Fibroblast of lung (primary cell): ENCODE data around the gene SUPT4H1. TPM values are rescaled to one million over a fixed set of nuclear protein-coding genes. Genes with fewer than 3 reads are reported as not detected.

Experiments
- DNase-seq, 2 donors: peaks; one replicate each; pipeline versions ENCODE4 v3.0.0 to v3.0.0-alpha.2; 2010; ENCODE audit warnings: low read depth in 2 of 2
- H2AFZ ChIP-seq: 2 replicates; pipeline ENCODE4 v1.5.1; 2012; ENCODE audit warnings: low read length, control low read depth, inconsistent platforms
- H3K27ac ChIP-seq: 2 replicates; pipeline ENCODE4 v1.5.1; 2011; ENCODE audit warnings: low read length, control low read depth; ENCODE audit not compliant: insufficient read depth
- H3K27me3 ChIP-seq: 2 replicates; pipeline ENCODE4 v1.5.1; 2011; ENCODE audit warnings: mild to moderate bottlenecking, low read length; ENCODE audit not compliant: control insufficient read depth, insufficient read depth
- H3K36me3 ChIP-seq: 2 replicates; pipeline ENCODE4 v1.5.1; 2011; ENCODE audit warnings: low read length; ENCODE audit not compliant: control insufficient read depth, insufficient read depth
- H3K4me1 ChIP-seq: 2 replicates; pipeline ENCODE4 v1.5.1; 2011; ENCODE audit warnings: low read length; ENCODE audit not compliant: control insufficient read depth, insufficient read depth; ENCODE audit errors: extremely low read depth
- H3K4me2 ChIP-seq: 2 replicates; pipeline ENCODE4 v1.5.1; 2011; ENCODE audit warnings: low read length, control low read depth; ENCODE audit not compliant: insufficient read depth; ENCODE audit errors: extremely low read depth
- H3K4me3 ChIP-seq, 4 experiments: fragments of 200-600 bp in 1 of 4; sonication (generic) in 1 of 4; replicated peaks in 1 of 4; 2 replicates each; pipeline ENCODE4 v1.5.1; 2011 to 2016; ENCODE audit warnings: low read length in 4 of 4, low read depth in 3 of 4, mild to moderate bottlenecking in 3 of 4, control low read depth in 2 of 4, inconsistent platforms in 1 of 4, mixed read lengths in 1 of 4; ENCODE audit not compliant: insufficient read depth in 1 of 4; ENCODE audit errors: control extremely low read depth in 1 of 4
- H3K79me2 ChIP-seq: 2 replicates; pipeline ENCODE4 v1.5.1; 2012; ENCODE audit warnings: mild to moderate bottlenecking, low read length, inconsistent platforms; ENCODE audit not compliant: control insufficient read depth, insufficient read depth
- H3K9ac ChIP-seq: 2 replicates; pipeline ENCODE4 v1.5.1; 2011; ENCODE audit warnings: mild to moderate bottlenecking, low read length, control low read depth; ENCODE audit not compliant: insufficient read depth
- H3K9me3 ChIP-seq: 2 replicates; pipeline ENCODE4 v1.5.1; 2012; ENCODE audit warnings: low read depth, low read length; ENCODE audit not compliant: control insufficient read depth, insufficient read depth
- H4K20me1 ChIP-seq: 2 replicates; pipeline ENCODE4 v1.5.1; 2011; ENCODE audit warnings: low read length; ENCODE audit not compliant: control insufficient read depth, insufficient read depth; ENCODE audit errors: extremely low read depth
- EZH2 ChIP-seq: IDR thresholded peaks from 2 replicates; pipeline ENCODE4 v1.5.1; 2012; ENCODE audit warnings: low read length, control low read depth, mild to moderate bottlenecking; ENCODE audit errors: missing control alignments
- polyA plus RNA-seq, 2 donors: library from polyadenylated mRNA; depleted of rRNA in 1 of 2; stranded (reverse) in 1 of 2; unstranded in 1 of 2; fragments of >200 nt; gene quantifications; 2 replicates each; pipeline ENCODE4 v1.2.1, GENCODE V29; 2011 to 2012; ENCODE audit warnings: missing spikeins in 1 of 2
- total RNA-seq: library from RNA; depleted of rRNA; stranded (reverse); fragments of >200 nt; gene quantifications from 2 replicates; pipeline ENCODE4 v1.2.1, GENCODE V29; 2014
- TF ChIP-seq, protein P1 (sequence below), 2 donors: IDR thresholded peaks in 1 of 2; conservative IDR thresholded peaks in 1 of 2; 1 replicate in 1 of 2; 2 replicates in 1 of 2; pipeline ENCODE4 v1.5.1; 2011 to 2012; ENCODE audit warnings: low read length in 2 of 2, control low read depth in 1 of 2, inconsistent platforms in 1 of 2, low read depth in 1 of 2, mild to moderate bottlenecking in 1 of 2

SUPT4H1 gene
- total and polyA plus RNA-seq, 2 donors (not counting 1 experiment from before 2014, with no cell fraction given): 41.9 to 207 TPM

DNA sequence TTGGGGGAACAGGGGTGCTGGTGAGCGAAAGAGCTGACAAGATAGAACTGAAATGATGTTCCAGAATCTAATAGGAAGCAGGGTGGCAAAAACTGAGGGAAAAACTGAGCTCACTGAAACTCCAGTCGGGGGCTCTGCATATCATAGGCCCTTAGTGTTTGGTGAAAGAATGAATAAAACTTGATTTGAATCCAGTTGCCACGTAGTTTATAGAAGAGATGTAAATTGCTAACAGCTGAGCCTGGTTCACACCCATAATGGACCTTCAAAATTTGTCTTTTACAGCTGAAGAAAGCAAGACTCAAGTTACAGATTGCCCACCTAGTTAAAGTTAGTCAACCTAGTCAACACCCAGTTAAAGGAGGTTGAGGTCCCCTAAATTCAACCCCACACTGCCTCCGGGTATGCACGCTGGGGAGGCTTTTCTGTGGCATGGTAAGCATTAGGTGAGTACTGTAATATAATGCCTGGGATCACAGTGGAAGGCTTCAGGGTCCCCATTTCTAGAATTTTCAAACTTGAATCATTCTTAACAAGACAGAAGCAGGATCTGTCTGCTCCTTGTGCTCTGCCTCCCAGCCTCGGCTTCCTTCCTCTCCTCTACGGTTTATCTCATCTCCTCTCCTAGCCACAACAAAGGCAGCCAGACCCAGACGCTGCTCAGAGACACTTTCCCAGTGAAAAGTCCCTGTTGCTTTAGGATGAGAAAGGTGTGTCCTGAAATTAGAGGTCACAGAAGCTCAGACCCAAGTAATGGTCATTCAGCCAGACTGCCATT is 26.9 kb upstream of the SUPT4H1 start:
- DNase-seq: no peak
- Histone ChIP-seq H3K4me1 (no peaks in the 10 kb centered on the region), H3K9me3 (no peaks in the 10 kb centered on the region), H3K27ac (no peak overlapping the region), H4K20me1 (no peaks in the 10 kb centered on the region), H2AFZ (no peak overlapping the region), H3K36me3 (no peaks in the 10 kb centered on the region), H3K4me3 (no peak overlapping the region), H3K4me2 (no peak overlapping the region), H3K79me2 (no peaks in the 10 kb centered on the region), H3K27me3 (no peaks in the 10 kb centered on the region), H3K9ac (no peak overlapping the region)
- TF ChIP-seq EZH2: no peak
- TF ChIP-seq, protein P1, sequence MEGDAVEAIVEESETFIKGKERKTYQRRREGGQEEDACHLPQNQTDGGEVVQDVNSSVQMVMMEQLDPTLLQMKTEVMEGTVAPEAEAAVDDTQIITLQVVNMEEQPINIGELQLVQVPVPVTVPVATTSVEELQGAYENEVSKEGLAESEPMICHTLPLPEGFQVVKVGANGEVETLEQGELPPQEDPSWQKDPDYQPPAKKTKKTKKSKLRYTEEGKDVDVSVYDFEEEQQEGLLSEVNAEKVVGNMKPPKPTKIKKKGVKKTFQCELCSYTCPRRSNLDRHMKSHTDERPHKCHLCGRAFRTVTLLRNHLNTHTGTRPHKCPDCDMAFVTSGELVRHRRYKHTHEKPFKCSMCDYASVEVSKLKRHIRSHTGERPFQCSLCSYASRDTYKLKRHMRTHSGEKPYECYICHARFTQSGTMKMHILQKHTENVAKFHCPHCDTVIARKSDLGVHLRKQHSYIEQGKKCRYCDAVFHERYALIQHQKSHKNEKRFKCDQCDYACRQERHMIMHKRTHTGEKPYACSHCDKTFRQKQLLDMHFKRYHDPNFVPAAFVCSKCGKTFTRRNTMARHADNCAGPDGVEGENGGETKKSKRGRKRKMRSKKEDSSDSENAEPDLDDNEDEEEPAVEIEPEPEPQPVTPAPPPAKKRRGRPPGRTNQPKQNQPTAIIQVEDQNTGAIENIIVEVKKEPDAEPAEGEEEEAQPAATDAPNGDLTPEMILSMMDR (conservative IDR thresholded peaks at IDR 0.05 in 1 of 2, IDR thresholded peaks at IDR 0.05 in 1 of 2; ENCODE audit: low read depth in 1 of 2, low read length in 2 of 2): no peak

DNA sequence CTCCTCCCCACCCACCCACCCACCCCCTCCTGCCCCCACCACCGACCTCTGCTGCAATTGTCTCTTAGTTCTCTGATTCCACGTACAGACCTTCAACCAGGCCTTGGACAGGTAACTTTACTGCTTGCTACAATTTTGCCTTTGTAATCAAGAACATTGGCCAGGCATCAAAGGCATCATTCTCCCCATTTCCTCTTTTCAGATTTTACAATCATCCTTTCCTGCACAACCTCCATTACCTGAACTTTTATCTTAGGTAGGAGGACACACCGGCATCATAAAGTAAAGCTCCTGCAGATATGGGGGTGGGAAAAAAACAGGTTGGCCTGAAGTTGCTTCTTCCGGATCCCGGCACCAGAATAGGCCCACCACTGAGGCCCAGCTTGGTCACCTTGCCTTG is 25.7 kb upstream of the SUPT4H1 start:
- H3K27me3 ChIP-seq: no peaks in the 10 kb centered on the region
- DNase-seq: no peak

DNA sequence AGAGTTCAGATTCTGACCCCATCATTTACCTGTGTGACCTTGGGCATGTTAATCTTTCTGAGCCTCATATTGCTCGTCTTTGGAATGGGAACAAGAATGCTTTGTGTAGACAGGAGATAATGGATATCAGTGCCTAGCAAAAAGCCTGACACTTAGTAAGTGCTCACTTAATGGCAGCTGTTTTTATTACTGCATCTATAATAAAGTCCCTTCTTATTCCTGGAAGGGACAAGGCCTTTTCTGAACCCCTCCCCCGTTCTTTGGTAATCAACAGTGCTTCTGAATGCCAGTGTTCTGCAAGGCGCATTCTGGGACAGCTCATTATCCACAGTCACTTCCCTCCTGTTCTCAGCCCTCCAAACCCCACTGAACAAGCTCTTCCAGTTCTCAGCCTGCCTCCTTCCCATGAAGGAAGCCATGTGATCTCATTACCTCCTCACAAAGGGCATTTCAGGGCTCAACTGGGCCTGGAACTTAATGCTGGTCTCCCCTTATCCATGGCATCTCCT is 25.1 kb upstream of the SUPT4H1 start:
- Histone ChIP-seq H3K4me1 (no peaks in the 10 kb centered on the region), H2AFZ (no peak overlapping the region), H3K4me3 (no peak overlapping the region), H3K9me3 (no peaks in the 10 kb centered on the region), H3K27me3 (no peaks in the 10 kb centered on the region), H3K9ac (no peak overlapping the region), H3K36me3 (no peaks in the 10 kb centered on the region), H3K79me2 (no peaks in the 10 kb centered on the region), H3K4me2 (no peak overlapping the region), H3K27ac (no peak overlapping the region), H4K20me1 (no peaks in the 10 kb centered on the region)
- no peak for DNase-seq
- TF ChIP-seq EZH2: no peak
- TF ChIP-seq, protein P1 (conservative IDR thresholded peaks at IDR 0.05 in 1 of 2, IDR thresholded peaks at IDR 0.05 in 1 of 2; ENCODE audit: low read depth in 1 of 2, low read length in 2 of 2): no peak

More for the DNA sequence above, 25.7 kb upstream of the SUPT4H1 start:
- TF ChIP-seq, protein P1 (conservative IDR thresholded peaks at IDR 0.05 in 1 of 2, IDR thresholded peaks at IDR 0.05 in 1 of 2; ENCODE audit: low read depth in 1 of 2, low read length in 2 of 2): no peak
- no peak for TF ChIP-seq EZH2
- Histone ChIP-seq H3K27ac (no peak overlapping the region), H3K9ac (no peak overlapping the region), H3K4me1 (no peaks in the 10 kb centered on the region), H3K9me3 (no peaks in the 10 kb centered on the region), H3K36me3 (no peaks in the 10 kb centered on the region), H3K4me2 (no peak overlapping the region), H3K79me2 (no peaks in the 10 kb centered on the region), H2AFZ (no peak overlapping the region), H4K20me1 (no peaks in the 10 kb centered on the region), H3K4me3 (no peak overlapping the region)
